GM19372 (cell line): ENCODE data around the gene DNAL1.
A peak's percentile ranks its signal among the peaks of the same experiment; 100 is the strongest.
"Not testable (repeated sequence)": the region's sequence is repeated elsewhere in the genome, so short reads cannot be mapped to it uniquely, and the experiment has no call there.

ENCODE experiments used
- ATAC-seq: cut with Tn5 transposase; IDR thresholded peaks from one replicate; pipeline ENCODE4 v1.9.1; 2021; ENCODE audit warnings: mild to moderate bottlenecking, low read depth, moderate library complexity; ENCODE audit not compliant: unreplicated experiment

Gene DNAL1

DNA sequence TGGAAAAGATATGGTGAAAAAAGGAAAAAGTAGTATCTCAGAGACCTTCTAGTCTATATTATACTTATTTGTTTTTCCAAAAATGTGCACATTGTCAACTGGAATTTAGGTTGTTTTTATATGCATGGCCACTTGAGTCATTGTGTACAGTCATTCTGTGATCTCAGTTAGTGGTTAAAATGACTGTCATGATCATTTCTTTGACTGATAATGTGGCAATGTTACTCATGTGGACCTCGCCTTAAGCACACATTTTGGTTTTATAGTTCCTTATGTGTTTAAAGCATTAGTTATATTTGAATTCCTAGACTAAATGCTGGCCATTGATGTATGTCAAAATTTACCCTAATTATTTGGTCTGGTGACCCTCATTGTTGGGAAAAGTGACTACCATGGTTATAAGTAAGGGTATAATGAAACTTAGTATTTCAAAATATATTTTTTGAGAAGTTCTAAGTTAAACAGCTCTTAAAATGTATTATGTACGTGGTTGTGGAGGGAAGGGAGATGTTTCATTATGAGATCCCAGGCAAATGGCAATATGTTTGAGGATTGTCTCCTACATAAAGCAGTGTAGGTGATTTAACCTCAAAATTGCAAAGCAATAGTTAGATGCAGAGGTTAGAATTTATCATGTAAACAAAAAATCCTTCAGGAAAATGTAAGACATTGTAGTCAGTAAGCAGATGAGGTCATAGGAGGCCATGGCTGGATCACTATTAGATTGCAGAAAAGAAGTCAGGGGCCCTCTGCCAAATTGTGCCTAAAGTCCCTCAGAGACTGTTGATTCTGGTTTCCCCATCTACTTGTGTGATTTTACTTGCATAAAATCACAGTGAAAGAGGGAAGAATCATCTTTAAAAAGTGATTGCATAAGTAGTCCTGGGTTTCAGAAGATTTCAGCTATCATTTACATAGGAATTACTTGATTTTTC, 51.9 kb downstream of the DNAL1 start:
- ATAC-seq, result peak; percentile 60

DNA sequence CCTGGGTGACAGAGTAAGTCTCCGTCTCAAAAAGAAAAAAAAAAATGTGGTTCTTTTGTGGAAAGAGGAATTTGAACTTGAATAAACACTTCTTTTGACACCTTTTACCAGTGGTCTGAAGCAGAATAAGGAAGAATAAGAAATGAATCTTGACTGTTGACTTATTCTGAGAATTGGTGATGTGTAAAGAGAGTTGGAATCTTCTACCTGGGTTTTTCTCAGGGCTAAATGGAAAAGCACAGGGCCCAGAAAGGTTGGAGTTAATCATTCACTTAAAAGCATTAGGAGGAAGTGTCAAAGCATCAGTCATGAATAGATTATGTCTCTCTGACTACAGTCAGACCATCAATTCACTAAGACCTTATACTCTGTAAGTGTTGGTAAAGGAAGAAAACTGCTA, 55.5 kb downstream of the DNAL1 start:
- no peak for ATAC-seq

DNA sequence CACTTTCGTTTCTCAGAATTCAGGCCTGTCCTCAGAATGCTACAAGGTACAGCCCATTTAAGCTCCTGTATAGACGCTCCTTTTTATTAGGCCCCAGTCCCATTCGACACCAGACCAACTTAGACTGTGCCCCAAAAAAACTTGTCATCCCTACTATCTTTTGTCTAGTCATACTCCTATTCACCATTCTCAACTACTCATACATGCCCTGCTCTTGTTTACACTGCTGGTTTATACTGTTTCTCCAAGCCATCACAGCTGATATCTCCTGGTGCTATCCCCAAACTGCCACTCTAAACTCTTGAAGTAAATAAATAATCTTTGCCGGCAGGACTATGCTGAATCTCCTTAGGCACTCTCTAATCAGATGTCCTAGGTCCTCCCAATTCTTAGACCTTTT, 63.3 kb downstream of the DNAL1 start:
- ATAC-seq, result not testable (repeated sequence)

DNA sequence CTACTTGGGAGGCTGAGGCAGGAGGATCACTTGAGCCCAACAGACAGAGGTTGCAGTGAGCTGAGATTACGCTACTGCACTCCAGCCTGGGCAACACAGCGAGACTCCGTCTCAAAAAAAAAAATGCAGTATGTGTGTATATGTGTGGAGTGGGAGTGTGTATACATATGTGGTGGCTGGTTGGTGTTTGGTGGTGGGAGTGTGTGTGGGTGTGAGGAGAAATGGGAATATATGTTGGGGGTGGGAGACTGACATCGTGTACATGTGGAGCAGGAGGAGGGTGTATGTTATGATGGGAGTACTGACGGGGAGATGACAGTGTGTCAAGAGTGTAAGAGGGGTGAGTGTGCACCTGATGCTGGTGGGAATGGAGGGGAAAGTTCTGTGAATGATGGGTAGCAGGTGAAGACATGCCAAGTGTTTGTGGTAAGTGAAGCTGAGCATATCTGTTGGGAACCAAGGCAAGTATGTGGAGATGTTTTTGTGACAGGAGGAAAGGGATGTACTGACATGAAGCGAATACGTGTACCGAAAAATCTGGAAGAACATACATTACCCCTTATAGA, 65.2 kb downstream of the DNAL1 start:
- no peak for ATAC-seq

DNA sequence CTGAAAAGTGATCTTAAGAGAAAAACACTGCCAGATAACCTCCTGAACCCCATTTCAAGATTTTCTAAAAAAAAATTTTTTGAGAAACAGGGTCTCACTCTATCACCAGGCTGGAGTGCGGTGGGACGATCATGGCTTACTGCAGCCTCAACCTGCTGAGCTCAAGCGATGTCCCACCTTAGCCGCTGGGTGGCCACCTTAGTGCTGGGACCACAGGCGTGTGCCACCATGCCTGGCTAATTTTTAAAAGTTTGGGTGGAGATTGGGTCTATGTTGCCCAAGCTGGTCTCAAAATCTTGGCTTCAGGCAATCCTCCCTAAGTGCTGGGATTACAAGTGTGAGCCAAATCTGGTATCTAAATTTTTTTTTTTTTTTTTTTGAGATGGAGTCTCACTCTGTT, 66.0 kb downstream of the DNAL1 start:
- no peak for ATAC-seq

DNA sequence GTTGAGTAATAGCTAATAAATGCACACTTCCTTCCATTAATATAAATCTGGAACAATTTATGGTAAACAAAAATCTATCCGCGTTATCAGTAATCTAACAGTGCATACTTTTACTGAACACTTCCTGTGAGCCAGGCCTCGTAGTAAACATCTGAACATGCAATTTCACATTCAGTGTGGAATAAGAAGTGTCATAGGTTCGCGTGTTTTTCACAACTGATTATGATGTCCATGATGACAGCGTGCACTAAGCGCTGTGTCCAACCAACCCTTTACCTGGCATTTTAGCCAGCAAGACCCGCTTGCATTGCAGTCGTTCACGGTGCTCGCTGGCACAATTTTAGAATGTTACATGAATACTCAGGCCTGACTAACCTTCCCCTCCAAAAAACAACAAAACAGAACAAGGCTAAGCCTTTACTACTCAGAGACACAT, 67.3 kb downstream of the DNAL1 start:
- ATAC-seq, result no peak

DNA sequence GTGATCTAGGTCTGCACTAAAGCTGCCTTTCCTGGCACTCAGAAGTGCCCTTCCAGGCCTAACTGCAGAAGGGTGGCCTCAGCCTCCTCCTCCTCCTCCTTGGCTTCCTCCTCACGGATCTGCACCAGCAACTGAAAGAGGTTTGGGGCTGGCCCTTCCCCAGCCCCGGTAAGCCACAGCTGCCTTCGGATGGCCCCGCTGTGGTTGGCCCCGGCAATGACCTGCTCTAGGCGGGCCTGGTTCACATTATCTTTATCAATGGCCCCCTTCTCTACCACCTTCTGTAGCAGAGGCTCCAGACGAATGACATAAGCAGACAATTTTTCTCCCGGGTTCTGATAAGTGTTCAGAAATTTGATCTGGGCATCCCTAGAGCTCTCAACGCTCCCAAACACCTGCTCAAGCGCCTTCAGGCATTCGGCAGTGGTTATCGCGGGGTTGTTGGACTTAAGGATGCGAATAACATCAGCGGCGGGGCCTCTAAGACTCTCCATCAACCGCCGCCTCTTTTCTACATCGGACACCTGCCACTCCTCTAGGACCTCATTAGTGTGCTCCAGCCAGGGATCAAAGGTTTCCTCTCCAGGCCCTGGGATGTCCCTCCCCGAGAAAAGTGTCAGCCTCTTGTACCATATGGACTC, 67.9 kb downstream of the DNAL1 start:
- no peak for ATAC-seq

DNA sequence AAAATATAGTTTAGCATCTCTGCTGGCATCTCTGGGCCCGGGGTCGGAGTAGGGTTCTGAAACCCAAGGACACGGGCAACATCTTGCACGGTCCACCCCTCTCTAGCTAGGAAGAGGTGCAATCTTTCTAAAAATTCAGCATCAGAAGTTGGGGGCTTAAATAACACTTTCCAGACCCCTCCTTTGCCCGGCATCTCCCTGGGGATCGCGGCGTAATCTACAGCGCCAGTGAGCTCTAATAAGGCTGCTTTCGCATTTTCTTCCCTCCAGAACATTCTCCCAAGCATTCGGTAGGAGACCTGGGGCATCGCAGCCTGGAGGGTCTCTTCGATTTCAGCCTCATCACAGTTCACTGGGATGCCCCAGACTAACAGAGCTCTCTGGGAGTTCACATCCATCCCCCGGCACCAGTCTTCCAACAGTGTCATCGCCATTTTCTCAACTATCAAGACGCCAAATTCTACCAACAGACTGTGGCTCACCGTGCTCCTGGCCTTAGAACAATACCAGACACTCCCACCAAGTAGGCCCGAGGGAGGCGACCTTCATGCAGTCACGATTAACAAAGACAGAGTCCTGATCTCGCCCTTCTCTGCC, 68.5 kb downstream of the DNAL1 start:
- no peak for ATAC-seq

DNA sequence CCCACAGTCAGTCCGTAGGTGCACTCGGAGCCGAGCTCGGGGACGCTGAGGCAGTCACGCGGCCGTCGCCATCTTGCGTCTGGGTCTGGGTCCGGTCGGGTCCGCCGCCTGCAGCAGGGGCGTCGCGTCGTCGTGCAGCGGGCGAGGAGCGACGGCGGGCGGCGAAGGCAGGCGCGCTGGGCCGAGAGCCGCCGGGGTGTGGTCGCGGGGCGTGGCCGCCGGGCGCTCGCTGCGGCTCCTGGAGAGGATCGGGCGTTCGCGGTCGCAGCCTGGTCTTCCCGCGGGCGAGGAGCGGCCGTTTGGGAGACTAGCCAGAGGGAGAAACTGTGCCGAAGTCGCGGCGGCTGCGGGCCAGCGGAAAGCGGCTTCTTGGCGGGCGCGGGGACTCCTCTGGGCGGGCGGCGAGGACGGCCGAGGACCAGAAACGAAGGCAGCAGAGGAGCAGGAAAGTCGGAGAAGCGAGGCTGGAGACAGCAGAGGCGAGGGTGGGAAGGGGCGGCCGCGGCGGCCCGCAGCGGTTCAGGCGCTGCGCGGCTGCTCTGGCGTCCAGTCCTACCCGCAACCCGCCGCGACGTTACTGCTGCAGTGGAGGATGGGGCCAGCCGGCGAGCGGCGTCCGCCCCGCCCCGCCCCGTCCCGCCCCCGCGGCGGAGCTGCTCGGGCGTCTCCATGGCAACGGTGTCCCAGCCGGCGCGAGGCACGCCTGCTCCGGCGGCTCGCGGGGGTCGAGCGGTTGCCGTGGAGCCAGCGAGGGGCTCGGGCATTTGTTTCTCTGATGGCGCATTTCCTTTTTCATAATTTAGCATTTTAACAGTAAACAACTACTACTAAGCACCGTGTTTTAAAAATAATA, 69.2 kb downstream of the DNAL1 start, which contains the start of gene PNMA1:
TSS of gene PNMA1 (minus strand) at position 582 of the 853 bp plus-strand sequence. CDS start 745 bp downstream, outside the sequence.
- ATAC-seq, result peak; percentile 70

DNA sequence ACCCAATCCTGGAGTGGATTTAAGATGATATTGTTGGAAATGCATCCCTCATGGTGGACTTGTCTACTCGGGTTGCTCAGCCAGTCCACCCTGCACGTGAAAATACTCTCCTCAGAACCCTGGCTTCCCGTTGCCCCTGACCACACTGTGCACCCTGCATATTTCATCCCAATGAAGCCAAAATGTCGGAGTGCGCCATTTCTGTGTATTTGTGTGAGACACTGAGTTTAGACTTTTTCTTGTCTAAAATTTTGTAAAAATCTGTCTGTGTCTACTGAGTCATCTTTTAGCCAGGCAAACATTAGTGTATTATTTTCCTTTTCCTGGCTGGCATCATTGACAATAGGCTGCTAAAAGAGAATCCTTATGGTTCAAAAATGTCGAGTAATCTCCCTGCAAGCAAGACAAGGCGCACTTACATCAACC, 69.9 kb downstream of the DNAL1 start:
- ATAC-seq, result peak; percentile 7

DNA sequence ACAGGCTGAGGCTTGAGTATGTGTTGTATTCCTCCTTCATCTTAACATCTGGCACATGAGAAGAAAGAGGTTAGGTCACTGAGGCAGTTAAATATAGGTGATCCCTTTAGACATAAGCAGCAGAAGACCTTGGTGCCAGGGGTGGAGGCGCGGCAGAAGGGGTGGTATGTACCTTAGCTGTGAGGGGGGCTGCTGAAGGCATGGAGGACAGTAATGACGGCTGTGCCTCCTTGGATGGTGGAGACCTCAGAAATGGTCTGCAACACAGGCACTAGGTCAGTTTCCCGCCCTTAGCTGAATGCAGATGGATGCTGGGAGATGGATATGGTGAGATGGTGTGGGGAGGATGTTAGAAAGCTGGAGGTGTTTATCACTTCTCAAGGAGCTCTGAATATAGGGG, 70.9 kb downstream of the DNAL1 start:
- ATAC-seq, result no peak

DNA sequence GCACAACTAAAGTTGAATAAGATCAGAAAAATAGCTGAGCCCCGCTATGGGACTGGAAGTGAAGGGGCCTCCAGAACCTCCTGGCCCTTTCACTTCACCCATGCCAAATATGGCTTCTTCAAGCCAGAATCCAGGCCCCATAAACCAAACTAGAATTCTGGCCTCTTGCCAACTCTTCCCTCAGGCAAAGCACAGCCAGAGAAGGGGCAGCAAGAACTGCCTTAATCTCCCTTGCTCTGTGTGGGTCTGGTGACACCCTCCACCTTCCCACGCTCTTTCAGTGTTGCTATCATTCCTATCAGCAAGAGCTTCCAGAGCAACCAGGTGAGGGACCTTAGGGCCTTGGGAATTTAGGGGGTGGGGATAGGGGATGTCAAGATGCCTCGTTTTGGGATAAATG, 72.5 kb downstream of the DNAL1 start:
- no peak for ATAC-seq

DNA sequence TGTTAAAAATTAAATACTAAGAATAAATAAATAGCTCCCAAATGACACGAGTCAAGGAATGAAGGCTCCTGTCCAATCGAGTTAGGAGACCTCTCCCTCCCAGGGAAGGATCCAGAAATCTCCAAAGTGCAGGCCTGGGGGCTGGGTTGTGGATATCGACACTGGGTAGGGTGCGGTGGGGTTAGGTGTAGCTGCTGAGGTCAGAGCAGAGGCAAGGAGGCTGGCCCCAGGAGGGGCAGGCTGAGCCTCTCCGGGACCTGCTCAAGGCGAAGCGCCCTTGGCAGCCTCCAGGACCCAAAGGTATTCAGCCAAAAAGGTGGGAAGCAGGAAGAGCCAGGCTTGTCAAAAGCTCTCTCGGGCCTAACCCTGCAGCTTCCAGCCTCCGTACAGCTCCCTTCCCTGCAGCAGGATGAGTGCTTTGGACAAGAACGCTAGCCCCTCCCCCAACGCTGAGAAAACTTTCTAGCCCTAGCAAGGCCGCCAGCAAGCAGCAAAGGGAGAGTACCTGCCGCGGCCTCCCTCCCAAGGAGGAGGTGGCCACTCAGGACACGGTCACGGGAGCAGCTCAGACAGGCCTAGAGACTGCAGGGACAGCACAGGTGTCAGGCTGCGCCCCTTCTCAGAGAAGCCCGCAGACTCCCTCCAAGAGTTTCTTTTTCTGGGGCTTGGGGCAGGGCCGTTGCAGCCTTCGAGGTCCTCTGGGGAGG, 73.1 kb downstream of the DNAL1 start:
- no peak for ATAC-seq

DNA sequence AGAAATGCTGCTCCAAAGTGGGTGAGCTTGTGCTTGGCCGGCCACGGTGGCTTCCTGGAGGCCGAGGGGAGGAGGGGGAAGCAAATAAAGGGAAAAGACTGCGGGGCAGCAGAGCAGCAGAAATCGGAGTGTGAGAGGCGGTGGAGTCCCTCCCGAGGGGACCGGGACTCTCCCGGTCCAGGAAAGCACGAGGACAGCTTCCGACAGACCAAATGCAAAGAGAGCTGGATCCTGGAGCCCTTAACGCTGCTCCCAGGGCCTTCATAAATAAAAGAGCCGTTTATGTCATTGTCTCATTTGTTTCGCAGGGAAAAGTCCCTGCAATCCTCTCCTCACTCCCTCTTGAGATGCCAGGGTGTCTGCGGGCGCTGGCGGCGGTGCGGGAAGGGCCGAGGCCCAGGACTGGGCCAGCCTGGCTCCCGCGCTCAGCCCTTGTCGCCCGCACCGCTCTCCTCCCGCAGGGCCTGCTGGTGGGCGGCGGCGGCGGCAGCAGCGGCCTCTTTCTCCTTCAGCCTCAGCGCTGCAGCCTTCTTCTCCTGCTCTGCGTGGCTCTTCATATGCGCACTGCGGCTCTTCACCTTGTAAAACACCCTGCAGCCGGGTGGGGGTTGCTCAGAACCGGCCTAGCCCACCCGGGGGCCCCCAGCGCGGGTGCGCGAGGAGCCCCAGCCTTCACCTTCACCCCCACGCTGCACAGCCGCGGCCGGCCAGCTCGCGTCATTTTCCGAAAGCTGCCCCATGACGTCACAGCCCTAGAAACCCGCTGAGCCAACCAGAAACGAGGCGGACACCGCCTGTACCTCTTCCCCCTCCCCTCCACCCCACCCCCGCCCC, 73.8 kb downstream of the DNAL1 start:
- ATAC-seq, result no peak

DNA sequence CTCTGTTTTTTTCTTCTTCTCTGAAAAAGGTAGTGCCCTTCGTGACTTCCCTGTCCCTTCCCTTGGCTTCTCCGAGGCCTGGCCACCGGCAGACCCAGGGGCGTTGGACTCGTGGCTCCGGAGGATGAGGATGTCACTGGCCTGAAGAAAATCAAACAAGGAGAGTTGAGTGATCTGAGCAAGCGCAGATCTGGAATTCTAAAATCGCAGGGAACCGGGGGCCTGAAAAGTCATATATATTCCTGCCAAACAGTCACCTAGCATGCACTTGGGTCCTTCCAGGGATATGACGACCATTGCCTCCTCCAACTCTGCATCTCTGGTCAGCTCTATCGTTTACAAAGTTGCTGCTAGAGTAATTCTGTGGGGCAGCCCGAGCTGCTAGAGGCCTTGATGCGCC, 74.6 kb downstream of the DNAL1 start:
- no peak for ATAC-seq

DNA sequence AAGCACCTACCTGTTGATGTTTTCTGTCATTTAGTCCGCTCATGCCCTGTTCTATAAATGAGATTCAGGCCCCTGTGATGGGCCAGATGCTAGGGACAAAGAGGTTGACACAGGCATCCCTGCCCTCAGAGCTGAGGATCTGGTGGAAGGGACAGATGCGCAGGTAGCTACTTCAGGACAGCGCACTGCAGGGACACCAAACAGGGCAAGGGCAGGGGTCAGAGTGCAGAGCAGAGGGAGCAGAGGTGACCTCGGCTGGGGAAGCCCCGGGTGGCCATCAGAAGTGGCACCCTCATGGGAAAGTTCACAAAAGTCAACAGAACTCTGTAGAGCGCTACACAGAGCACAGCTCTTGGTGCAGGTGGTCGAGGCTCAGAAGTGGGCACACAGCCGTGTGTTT, 75.0 kb downstream of the DNAL1 start:
- no peak for ATAC-seq

DNA sequence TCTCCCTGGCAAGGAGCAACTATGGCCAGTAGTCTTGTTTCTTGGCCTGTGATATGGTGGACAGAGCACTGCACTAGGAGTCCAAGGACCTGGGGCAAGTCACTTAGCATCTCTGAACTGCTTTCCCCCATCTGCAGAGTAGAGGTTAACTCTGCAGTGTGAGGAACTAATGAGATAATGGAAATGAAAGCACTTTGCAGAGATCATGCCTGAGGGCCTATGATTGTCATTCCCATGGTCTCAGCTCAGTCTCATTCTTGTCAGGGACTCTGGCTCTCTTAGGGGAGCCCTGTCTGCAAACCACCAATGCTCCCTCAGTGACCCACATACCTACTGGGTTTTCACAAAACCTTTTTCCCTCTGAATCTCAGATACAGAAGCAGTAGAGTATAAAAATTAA, 75.8 kb downstream of the DNAL1 start:
- ATAC-seq, result no peak

DNA sequence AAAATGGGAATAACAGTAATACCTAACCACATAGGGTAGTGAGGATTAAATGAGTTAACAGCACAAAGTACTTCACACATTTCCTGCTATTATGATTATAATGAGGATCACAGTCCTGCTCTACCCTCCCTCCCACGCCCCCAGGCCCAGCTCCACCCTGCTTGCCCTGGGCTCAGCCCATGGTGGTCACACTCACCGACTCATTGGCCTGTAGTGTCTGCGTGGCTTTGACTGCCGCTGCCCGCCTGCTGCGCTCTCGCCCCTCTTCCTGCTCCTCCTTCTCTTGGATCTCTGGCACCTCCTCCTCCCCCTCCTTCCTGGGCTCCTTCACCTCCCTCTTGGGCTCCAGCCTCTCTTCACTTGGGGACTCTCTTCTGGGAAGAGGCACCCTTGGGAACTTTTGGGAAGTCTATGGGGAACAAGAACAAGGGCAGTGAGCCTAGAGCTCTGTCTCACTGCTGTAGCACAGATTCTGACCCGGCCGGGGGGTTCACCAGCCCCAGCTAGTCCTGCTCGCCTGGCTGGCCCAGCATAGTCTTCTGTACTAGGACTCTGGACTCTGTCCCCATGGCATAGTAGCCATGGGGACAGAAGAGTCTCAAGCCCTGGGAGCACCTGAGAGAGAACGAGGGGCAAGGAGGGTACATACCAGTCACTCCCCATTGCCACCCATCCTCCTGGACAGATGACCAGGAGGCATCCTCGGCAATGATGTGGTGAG, 76.5 kb downstream of the DNAL1 start:
- no peak for ATAC-seq
